Omental fat pad (tissue), 4 donors: ENCODE results near the gene KIN. TPM values are rescaled to one million over a fixed set of nuclear protein-coding genes. Genes with fewer than 3 reads are reported as not detected.
"Not testable (repeated sequence)": the region's sequence is repeated elsewhere in the genome, so short reads cannot be mapped to it uniquely, and the experiment has no call there.

ENCODE experiments used
- ATAC-seq: fragments of 150-250 bp; one replicate; pipeline ENCODE4 v1.9.1; 2016; ENCODE audit warnings: mild to moderate bottlenecking, moderate library complexity; ENCODE audit not compliant: low FRiP score
- DNase-seq: peaks from one replicate; pipeline ENCODE4 v3.0.0-alpha.2; 2019; ENCODE audit warnings: low spot score
- CTCF ChIP-seq, 3 donors: fragments of 450-650 bp; IDR thresholded peaks; one replicate each; pipeline ENCODE4 v1.5.1; 2016 to 2017; ENCODE audit warnings: antibody characterized with exemption in 3 of 3, mild to moderate bottlenecking in 3 of 3, moderate library complexity in 2 of 3
- total RNA-seq, 4 donors: library from RNA; depleted of rRNA; stranded (reverse); fragments of >200 nt; gene quantifications; one replicate each; pipeline ENCODE4 v1.1.0, GENCODE V29; 2016

The KIN gene
- total RNA-seq, 4 donors from 2014 or later: 3.6 to 8.7 (median 7.3) TPM

- DNase-seq: no peak
- no peak for TF ChIP-seq CTCF (IDR thresholded peaks at IDR 0.05)
- ATAC-seq: no peak
Measured at GRCh38 chr10:7826971-7827370, 39.2 kb upstream of the KIN start.

GRCh38 chr10:7824251-7824650 lies 36.5 kb upstream of the KIN start:
- ATAC-seq (no peak), DNase-seq (no peak)
- TF ChIP-seq CTCF (IDR thresholded peaks at IDR 0.05): no peak

- DNase-seq (peak; percentile 25), ATAC-seq (peak; percentile 8)
Measured at GRCh38 chr10:7819121-7819460, 31.3 kb upstream of the KIN start.

GRCh38 chr10:7818295-7819120 lies 30.7 kb upstream of the KIN start, which contains the start of gene TAF3:
TSS of gene TAF3 (plus strand) at chr10:7818505. CDS start at chr10:7818710, 205 bp downstream.
- DNase-seq: peak; percentile 69
- ATAC-seq: peak; percentile 96
- no peak for TF ChIP-seq CTCF (IDR thresholded peaks at IDR 0.05)

More at GRCh38 chr10:7819121-7819460, 31.3 kb upstream of the KIN start:
- no peak for TF ChIP-seq CTCF (IDR thresholded peaks at IDR 0.05)

- no peak for ATAC-seq
- TF ChIP-seq CTCF (IDR thresholded peaks at IDR 0.05): no peak
Measured at GRCh38 chr10:7817984-7818294, 30.1 kb upstream of the KIN start.

GRCh38 chr10:7817576-7817975 lies 29.8 kb upstream of the KIN start:
- ATAC-seq: no peak
- TF ChIP-seq CTCF (IDR thresholded peaks at IDR 0.05): no peak
- DNase-seq: no peak

More at GRCh38 chr10:7817984-7818294, 30.1 kb upstream of the KIN start:
- DNase-seq: no peak

- no peak for DNase-seq
- TF ChIP-seq CTCF (IDR thresholded peaks at IDR 0.05): no peak
Measured at GRCh38 chr10:7813481-7813880, 25.7 kb upstream of the KIN start.

GRCh38 chr10:7811743-7812142 lies 23.9 kb upstream of the KIN start:
- DNase-seq, ATAC-seq: not testable (repeated sequence)

More at GRCh38 chr10:7813481-7813880, 25.7 kb upstream of the KIN start:
- no peak for ATAC-seq
